HepG2 (cell line): ENCODE data around the gene TGFBR1. TPM values are rescaled to one million over a fixed set of nuclear protein-coding genes. Genes with fewer than 3 reads are reported as not detected.

ENCODE experiments used
- ATAC-seq: fragments of 200-7000 bp; cut with Tn5 transposase; 3 replicates; pipeline ENCODE4 v1.9.1; 2020; ENCODE audit warnings: mild to moderate bottlenecking, moderate library complexity
- BruUV-seq: library from RNA; stranded (reverse); fragments of 400-500 nt; replicated peaks from 2 replicates; lab custom pipeline; 2021; lab: Mats Ljungman, UMichigan
- CTCF ChIA-PET: fragments of 300-600 bp; formaldehyde crosslinking; extraction: SDS; loops from one replicate; lab custom pipeline; 2021; ENCODE audit warnings: low total read pairs, inconsistent platforms, low intra/inter-chr PET ratio; lab: Yijun Ruan, JAX
- POLR2A ChIA-PET: fragments of 350-600 bp; sonication (Branson Sonifier 250); formaldehyde crosslinking; loops from one replicate; lab custom pipeline; 2020; ENCODE audit warnings: antibody characterized with exemption, inconsistent platforms; lab: Yijun Ruan, JAX
- DNase-seq: peaks from one replicate; pipeline ENCODE4 v3.0.0-alpha.2; 2015; ENCODE audit warnings: low spot score
- FAIRE-seq: peaks from 3 replicates; lab custom pipeline; 2011; peaks lifted over from hg19 to GRCh38; lab: Jason Lieb, UNC
- H2AFZ ChIP-seq: one replicate; pipeline ENCODE4 v1.6.1; 2011; ENCODE audit warnings: low read length, inconsistent platforms
- H3K27ac ChIP-seq: fragments of 300-600 bp; 3 replicates; pipeline ENCODE4 v1.8.0; 2011; ENCODE audit warnings: mixed run types, mild to moderate bottlenecking, mixed read lengths, low read length, inconsistent platforms; ENCODE audit not compliant: insufficient read depth; ENCODE audit errors: extremely low read length
- H3K27me3 ChIP-seq, 2 experiments: fragments of 200-600 bp in 1 of 2; 2 replicates in 1 of 2; 3 replicates in 1 of 2; pipeline versions ENCODE4 v1.6.0 to v1.8.0; 2011; ENCODE audit warnings: low read length in 2 of 2, mild to moderate bottlenecking in 2 of 2, moderate library complexity in 2 of 2, inconsistent platforms in 1 of 2; ENCODE audit not compliant: insufficient read depth in 2 of 2, control insufficient read depth in 1 of 2
- H3K36me3 ChIP-seq, 2 experiments: fragments of 200-600 bp in 1 of 2; replicated peaks in 1 of 2; 2 replicates in 1 of 2; 3 replicates in 1 of 2; pipeline versions ENCODE4 v1.5.1 to v1.8.0; 2011; ENCODE audit warnings: low read length in 2 of 2, inconsistent platforms in 1 of 2; ENCODE audit not compliant: insufficient read depth in 2 of 2, control insufficient read depth in 1 of 2
- H3K4me1 ChIP-seq: 2 replicates; pipeline ENCODE4 v1.5.1; 2012; ENCODE audit warnings: low read length, inconsistent platforms; ENCODE audit not compliant: insufficient read depth
- H3K4me2 ChIP-seq: 2 replicates; pipeline ENCODE4 v1.6.0; 2011; ENCODE audit warnings: low read depth, low read length, inconsistent platforms
- H3K4me3 ChIP-seq, 3 experiments: fragments of 200-600 bp in 1 of 3; sonication (generic), shearing (Covaris generic) in 1 of 3; replicated peaks in 1 of 3; 2 replicates each; pipeline ENCODE4 v1.5.1; 2011 to 2016; ENCODE audit warnings: low read length in 3 of 3, inconsistent platforms in 2 of 3, low read depth in 2 of 3, mild to moderate bottlenecking in 2 of 3, control low read depth in 1 of 3, mixed read lengths in 1 of 3; ENCODE audit not compliant: insufficient read depth in 1 of 3
- H3K79me2 ChIP-seq: one replicate; pipeline ENCODE4 v1.6.1; 2011; ENCODE audit warnings: low read length, inconsistent platforms; ENCODE audit not compliant: insufficient read depth
- H3K9ac ChIP-seq: 2 replicates; pipeline ENCODE4 v1.6.0; 2011; ENCODE audit warnings: mild to moderate bottlenecking, low read depth, low read length, inconsistent platforms; ENCODE audit not compliant: insufficient read depth
- H3K9me3 ChIP-seq: 2 replicates; pipeline ENCODE4 v1.5.1; 2012; ENCODE audit warnings: mild to moderate bottlenecking, low read length
- H4K20me1 ChIP-seq: 2 replicates; pipeline ENCODE4 v1.6.0; 2011; ENCODE audit warnings: inconsistent platforms, mild to moderate bottlenecking, low read length, moderate library complexity; ENCODE audit not compliant: insufficient read depth
- MBNL3 ChIP-seq: fragments of 250-450 bp; sonication (Bioruptor Pico); conservative IDR thresholded peaks from 2 replicates; pipeline ENCODE4 v1.8.0; 2022; ENCODE audit warnings: mild to moderate bottlenecking, inconsistent platforms
- MED13 ChIP-seq: sonication (generic); formaldehyde crosslinking; IDR thresholded peaks from 2 replicates; pipeline ENCODE4 v1.5.0; 2020; ENCODE audit warnings: missing genetic modification reagents
- PBX2 ChIP-seq: IDR thresholded peaks from 2 replicates; pipeline ENCODE4 v1.6.1; 2016; ENCODE audit warnings: control low read depth
- PLRG1 ChIP-seq: fragments of 450-650 bp; conservative IDR thresholded peaks from 2 replicates; pipeline ENCODE4 v1.6.1; 2016
- PRMT3 ChIP-seq: sonication (generic); formaldehyde crosslinking; IDR thresholded peaks from 2 replicates; pipeline ENCODE4 v1.8.1; 2022; ENCODE audit warnings: low read depth, mild to moderate bottlenecking, moderate library complexity, missing genetic modification reagents, borderline replicate concordance
- SOX13 ChIP-seq, 3 experiments: fragments of 450-650 bp in 1 of 3; sonication (generic) in 1 of 3; formaldehyde crosslinking in 1 of 3; IDR thresholded peaks in 2 of 3; conservative IDR thresholded peaks in 1 of 3; 2 replicates each; pipeline versions ENCODE4 v1.5.0 to v1.6.1; 2016 to 2020; ENCODE audit warnings: antibody characterized with exemption in 1 of 3, mild to moderate bottlenecking in 1 of 3, missing compliant biosample characterization in 1 of 3, missing genetic modification reagents in 1 of 3, moderate library complexity in 1 of 3
- TCF12 ChIP-seq, 2 experiments: fragments of 450-650 bp in 1 of 2; sonication (generic) in 1 of 2; formaldehyde crosslinking in 1 of 2; IDR thresholded peaks; 2 replicates each; pipeline versions ENCODE4 v1.6.1 to v1.8.0; 2017 to 2022; ENCODE audit warnings: antibody characterized with exemption in 1 of 2, mild to moderate bottlenecking in 1 of 2, missing genetic modification reagents in 1 of 2, moderate library complexity in 1 of 2
- ZFP82 ChIP-seq: sonication (generic); formaldehyde crosslinking; IDR thresholded peaks from 2 replicates; pipeline ENCODE4 v1.5.1; 2020; ENCODE audit warnings: mild to moderate bottlenecking, missing genetic modification reagents, borderline replicate concordance
- ZFP90 ChIP-seq: sonication (generic); formaldehyde crosslinking; IDR thresholded peaks from 2 replicates; pipeline ENCODE4 v1.8.0; 2022; ENCODE audit warnings: missing genetic modification reagents, mild to moderate bottlenecking, inconsistent platforms, borderline replicate concordance
- ZNF331 ChIP-seq: sonication (generic); formaldehyde crosslinking; IDR thresholded peaks from 2 replicates; pipeline ENCODE4 v1.4.0; 2020; ENCODE audit warnings: missing genetic modification reagents
- ZNF616 ChIP-seq: sonication (generic); formaldehyde crosslinking; IDR thresholded peaks from 2 replicates; pipeline ENCODE4 v1.5.0; 2020; ENCODE audit warnings: low read depth, mild to moderate bottlenecking, missing genetic modification reagents
- ZNF850 ChIP-seq: sonication (generic); formaldehyde crosslinking; conservative IDR thresholded peaks from 2 replicates; pipeline ENCODE4 v1.9.0; 2021; ENCODE audit warnings: mild to moderate bottlenecking, missing genetic modification reagents
- WGBS: methylation state at CpG from one replicate; pipeline ENCODE4 v1.1.6; 2017; ENCODE audit warnings: low lambda C conversion rate; 5-methylcytosine and 5-hydroxymethylcytosine counted together
- in situ Hi-C: cut with HindIII; loops from 2 replicates; pipeline ENCODE4 v1.10.0; 2017; ENCODE audit warnings: low pct_unique_long_range_greater_than_20kb; ENCODE audit not compliant: extremely low pct_ligation_motif_present
- intact Hi-C: fragments of 100-400 bp; cut with micrococcal nuclease; formaldehyde crosslinking; loops from one replicate; pipeline ENCODE4 v1.10.0; 2022; ENCODE audit not compliant: unreplicated experiment
- polyA plus RNA-seq, 8 experiments: library from polyadenylated mRNA; depleted of rRNA in 3 of 8; stranded (reverse) in 7 of 8; unstranded in 1 of 8; fragments of >200 nt; fragmentation: Illumina TruSeq in 4 of 8; extraction: Trizol in 4 of 8; gene quantifications; 2 replicates each; pipeline versions ENCODE4 v1.2.1 to v1.2.3, GENCODE V29; 2011 to 2016; ENCODE audit warnings: low read depth in 4 of 8, missing spikeins in 1 of 8, mixed read lengths in 1 of 8; ENCODE audit not compliant: insufficient read depth in 1 of 8
- total RNA-seq, 5 experiments: library from RNA; depleted of rRNA; stranded (reverse); fragments of >200 nt; fragmentation: Illumina TruSeq; extraction: Trizol; gene quantifications; 2 replicates each; pipeline ENCODE4 v1.2.3, GENCODE V29; 2016; ENCODE audit warnings: low read depth in 1 of 5
- TF ChIP-seq, protein P1 (sequence below): sonication (generic); formaldehyde crosslinking; IDR thresholded peaks from 2 replicates; pipeline ENCODE4 v1.5.0; 2020; ENCODE audit warnings: mild to moderate bottlenecking, missing genetic modification reagents, borderline replicate concordance
- TF ChIP-seq, protein P2 (sequence below): sonication (generic); formaldehyde crosslinking; IDR thresholded peaks from 2 replicates; pipeline ENCODE4 v1.4.0; 2020; ENCODE audit warnings: mild to moderate bottlenecking, missing genetic modification reagents

The TGFBR1 gene
- total and polyA plus RNA-seq, 2 of the 13 experiments (the other 11 are each of a cell fraction or from before 2014, with no cell fraction given) = 16.8 to 23.9 TPM

- FAIRE-seq (no peak), DNase-seq (no peak), ATAC-seq (no peak)
- H3K9me3 ChIP-seq = no peaks in the 10 kb centered on the region
- no peaks in the 10 kb centered on the region for H3K79me2 ChIP-seq
- H3K4me3 ChIP-seq = no peak overlapping the region
- intact Hi-C loops (no loop called here), in situ Hi-C loops (no loop called here)
- H2AFZ ChIP-seq = no peak overlapping the region
- ChIA-PET POLR2A (no interaction called here), CTCF (no interaction called here)
- H3K36me3 ChIP-seq = no peaks in the 10 kb centered on the region
- peaks cover 0 to 2% of the 10 kb centered on the region in 2 experiments; a peak in 2 of 5 replicates for H3K27me3 ChIP-seq
- no peak overlapping the region for H3K27ac ChIP-seq
- TF ChIP-seq PBX2 = no peak
- TF ChIP-seq TCF12 (IDR thresholded peaks at IDR 0.05) = no peak
- TF ChIP-seq TCF12 (CRISPR knock-in tag; IDR thresholded peaks at IDR 0.05) = no peak
- TF ChIP-seq MED13 = no peak
- no peak for TF ChIP-seq ZNF331
- no peak for TF ChIP-seq ZFP90
- TF ChIP-seq SOX13 (IDR thresholded peaks at IDR 0.05) = no peak
- no peak for TF ChIP-seq SOX13 (CRISPR knock-in tag; conservative IDR thresholded peaks at IDR 0.05 in 1 of 2, IDR thresholded peaks at IDR 0.05 in 1 of 2)
- TF ChIP-seq ZFP82 (CRISPR knock-in tag) = no peak
- TF ChIP-seq PRMT3 (CRISPR knock-in tag) = no peak
- no peak for TF ChIP-seq PLRG1
- TF ChIP-seq, protein P1, sequence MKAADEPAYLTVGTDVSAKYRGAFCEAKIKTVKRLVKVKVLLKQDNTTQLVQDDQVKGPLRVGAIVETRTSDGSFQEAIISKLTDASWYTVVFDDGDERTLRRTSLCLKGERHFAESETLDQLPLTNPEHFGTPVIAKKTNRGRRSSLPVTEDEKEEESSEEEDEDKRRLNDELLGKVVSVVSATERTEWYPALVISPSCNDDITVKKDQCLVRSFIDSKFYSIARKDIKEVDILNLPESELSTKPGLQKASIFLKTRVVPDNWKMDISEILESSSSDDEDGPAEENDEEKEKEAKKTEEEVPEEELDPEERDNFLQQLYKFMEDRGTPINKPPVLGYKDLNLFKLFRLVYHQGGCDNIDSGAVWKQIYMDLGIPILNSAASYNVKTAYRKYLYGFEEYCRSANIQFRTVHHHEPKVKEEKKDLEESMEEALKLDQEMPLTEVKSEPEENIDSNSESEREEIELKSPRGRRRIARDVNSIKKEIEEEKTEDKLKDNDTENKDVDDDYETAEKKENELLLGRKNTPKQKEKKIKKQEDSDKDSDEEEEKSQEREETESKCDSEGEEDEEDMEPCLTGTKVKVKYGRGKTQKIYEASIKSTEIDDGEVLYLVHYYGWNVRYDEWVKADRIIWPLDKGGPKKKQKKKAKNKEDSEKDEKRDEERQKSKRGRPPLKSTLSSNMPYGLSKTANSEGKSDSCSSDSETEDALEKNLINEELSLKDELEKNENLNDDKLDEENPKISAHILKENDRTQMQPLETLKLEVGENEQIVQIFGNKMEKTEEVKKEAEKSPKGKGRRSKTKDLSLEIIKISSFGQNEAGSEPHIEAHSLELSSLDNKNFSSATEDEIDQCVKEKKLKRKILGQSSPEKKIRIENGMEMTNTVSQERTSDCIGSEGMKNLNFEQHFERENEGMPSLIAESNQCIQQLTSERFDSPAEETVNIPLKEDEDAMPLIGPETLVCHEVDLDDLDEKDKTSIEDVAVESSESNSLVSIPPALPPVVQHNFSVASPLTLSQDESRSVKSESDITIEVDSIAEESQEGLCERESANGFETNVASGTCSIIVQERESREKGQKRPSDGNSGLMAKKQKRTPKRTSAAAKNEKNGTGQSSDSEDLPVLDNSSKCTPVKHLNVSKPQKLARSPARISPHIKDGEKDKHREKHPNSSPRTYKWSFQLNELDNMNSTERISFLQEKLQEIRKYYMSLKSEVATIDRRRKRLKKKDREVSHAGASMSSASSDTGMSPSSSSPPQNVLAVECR (CRISPR knock-in tag) = no peak
- no peak for TF ChIP-seq ZNF616
- no peak for TF ChIP-seq MBNL3 (CRISPR knock-in tag)
- TF ChIP-seq, protein P2, sequence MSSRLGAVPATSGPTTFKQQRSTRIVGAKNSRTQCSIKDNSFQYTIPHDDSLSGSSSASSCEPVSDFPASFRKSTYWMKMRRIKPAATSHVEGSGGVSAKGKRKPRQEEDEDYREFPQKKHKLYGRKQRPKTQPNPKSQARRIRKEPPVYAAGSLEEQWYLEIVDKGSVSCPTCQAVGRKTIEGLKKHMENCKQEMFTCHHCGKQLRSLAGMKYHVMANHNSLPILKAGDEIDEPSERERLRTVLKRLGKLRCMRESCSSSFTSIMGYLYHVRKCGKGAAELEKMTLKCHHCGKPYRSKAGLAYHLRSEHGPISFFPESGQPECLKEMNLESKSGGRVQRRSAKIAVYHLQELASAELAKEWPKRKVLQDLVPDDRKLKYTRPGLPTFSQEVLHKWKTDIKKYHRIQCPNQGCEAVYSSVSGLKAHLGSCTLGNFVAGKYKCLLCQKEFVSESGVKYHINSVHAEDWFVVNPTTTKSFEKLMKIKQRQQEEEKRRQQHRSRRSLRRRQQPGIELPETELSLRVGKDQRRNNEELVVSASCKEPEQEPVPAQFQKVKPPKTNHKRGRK (CRISPR knock-in tag) = no peak
- no peak for TF ChIP-seq ZNF850 (CRISPR knock-in tag)
- 56% methylated on average over 1 of the region's 1 CpG for WGBS
- BruUV-seq = no TSS peak
- H3K9ac ChIP-seq = no peak overlapping the region
- H4K20me1 ChIP-seq = no peaks in the 10 kb centered on the region
- H3K4me1 ChIP-seq = no peaks in the 10 kb centered on the region
- H3K4me2 ChIP-seq = no peak overlapping the region
Observed at GRCh38 chr9:99069075-99069474, 35.8 kb upstream of the TGFBR1 start.
